ENCODE data around the gene ZNF664.

Gene ZNF664

DNA sequence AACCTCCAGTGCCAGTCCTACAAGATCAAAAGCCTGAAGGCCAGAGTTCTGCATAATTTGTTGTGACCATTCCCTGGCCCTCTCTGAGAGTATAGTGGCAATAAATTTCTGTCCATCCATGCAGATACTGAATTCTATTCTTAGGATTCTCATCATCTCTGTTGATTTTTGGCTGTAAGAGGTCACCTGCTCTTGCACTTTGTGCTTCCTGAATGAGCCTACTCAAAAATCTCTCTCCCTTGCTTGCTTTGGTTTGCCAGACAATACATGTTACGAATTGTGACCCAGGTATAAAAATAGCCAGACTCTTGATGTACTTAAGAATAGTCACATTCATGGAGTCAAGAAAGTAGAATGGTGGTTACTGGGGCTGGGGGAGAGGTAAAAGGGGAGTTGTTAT lies 16.7 kb downstream of the ZNF664 start:
- Histone ChIP-seq H3K36me3 (peaks cover 20 to 38% (median 35%) of the 10 kb centered on the region in 3 donors), H3K27me3 (no peaks in the 10 kb centered on the region), H3K27ac (no peak overlapping the region), H3K4me3 (no peak overlapping the region), H3K9me3 (no peaks in the 10 kb centered on the region), H3K4me1 (peaks cover 0 to 17% (median 9%) of the 10 kb centered on the region in 4 donors)
- DNase-seq, result no peak
- intact Hi-C loops (cut with DNase I; ENCODE audit: low total_unique reads), result loop anchor here (5.0 kb wide), 1 partner anchor 87 kb away; no protein-coding TSS in a partner anchor
- TF ChIP-seq, protein P1, sequence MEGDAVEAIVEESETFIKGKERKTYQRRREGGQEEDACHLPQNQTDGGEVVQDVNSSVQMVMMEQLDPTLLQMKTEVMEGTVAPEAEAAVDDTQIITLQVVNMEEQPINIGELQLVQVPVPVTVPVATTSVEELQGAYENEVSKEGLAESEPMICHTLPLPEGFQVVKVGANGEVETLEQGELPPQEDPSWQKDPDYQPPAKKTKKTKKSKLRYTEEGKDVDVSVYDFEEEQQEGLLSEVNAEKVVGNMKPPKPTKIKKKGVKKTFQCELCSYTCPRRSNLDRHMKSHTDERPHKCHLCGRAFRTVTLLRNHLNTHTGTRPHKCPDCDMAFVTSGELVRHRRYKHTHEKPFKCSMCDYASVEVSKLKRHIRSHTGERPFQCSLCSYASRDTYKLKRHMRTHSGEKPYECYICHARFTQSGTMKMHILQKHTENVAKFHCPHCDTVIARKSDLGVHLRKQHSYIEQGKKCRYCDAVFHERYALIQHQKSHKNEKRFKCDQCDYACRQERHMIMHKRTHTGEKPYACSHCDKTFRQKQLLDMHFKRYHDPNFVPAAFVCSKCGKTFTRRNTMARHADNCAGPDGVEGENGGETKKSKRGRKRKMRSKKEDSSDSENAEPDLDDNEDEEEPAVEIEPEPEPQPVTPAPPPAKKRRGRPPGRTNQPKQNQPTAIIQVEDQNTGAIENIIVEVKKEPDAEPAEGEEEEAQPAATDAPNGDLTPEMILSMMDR (IDR thresholded peaks at IDR 0.05), result no peak

DNA sequence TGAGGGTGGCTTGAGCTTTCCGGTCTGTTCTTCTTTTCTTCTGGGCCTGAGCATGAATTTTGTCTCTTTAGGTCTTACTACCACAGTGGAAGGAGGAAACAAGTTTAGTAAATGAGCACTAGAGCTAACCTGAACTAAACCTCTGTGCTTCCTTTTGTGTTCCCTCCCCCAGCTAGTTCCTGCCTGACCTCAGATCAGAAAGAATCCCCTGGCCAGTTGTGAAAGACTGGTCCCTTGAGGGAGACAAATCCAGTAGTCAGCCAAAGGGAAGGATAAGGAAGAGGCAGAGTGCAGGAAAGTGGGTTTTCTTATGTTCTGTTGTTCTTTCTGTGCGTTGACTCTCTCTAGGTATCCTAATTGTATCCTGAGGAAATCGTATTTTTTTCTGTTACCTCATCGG lies 17.5 kb downstream of the ZNF664 start:
- TF ChIP-seq, protein P1 (IDR thresholded peaks at IDR 0.05), result no peak
- intact Hi-C loops (cut with DNase I; ENCODE audit: low total_unique reads), result no loop called here
- Histone ChIP-seq H3K27ac (no peak overlapping the region), H3K4me1 (peaks cover 0 to 17% (median 9%) of the 10 kb centered on the region in 4 donors), H3K4me3 (no peak overlapping the region), H3K9me3 (no peaks in the 10 kb centered on the region), H3K27me3 (no peaks in the 10 kb centered on the region), H3K36me3 (peaks cover 20 to 38% (median 35%) of the 10 kb centered on the region in 3 donors)
- no peak for DNase-seq

DNA sequence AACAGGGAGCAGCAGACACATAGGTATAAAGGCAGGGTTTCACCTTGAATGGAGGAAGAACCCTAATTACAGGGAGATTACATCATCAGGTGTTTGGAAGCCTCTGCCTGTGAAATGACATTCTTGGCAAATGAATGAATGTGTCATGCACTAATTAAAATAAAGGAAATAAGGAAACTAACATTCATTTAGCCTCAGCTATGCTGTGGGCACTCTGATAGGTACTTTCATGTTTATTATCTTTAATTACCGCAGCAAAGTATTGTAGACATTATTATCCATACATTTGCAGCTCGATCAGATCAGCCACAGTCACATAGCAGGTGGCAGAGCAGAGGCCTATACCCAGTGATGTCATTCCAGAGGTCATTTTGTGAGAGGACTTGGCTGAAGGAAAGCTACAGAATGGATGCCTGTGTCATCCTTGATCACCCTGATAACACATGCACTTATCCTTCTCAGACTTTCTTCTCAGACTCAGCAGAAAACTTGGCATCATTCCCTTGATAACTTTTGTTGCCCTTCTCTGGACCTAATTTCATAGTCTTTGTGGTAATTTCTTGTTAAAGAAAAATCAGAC lies 18.4 kb downstream of the ZNF664 start:
- H3K9me3 ChIP-seq, result no peaks in the 10 kb centered on the region
- H3K27me3 ChIP-seq, result no peaks in the 10 kb centered on the region
- H3K27ac ChIP-seq, result no peak overlapping the region
- no peak for DNase-seq
- TF ChIP-seq, protein P1 (IDR thresholded peaks at IDR 0.05), result no peak
- H3K4me3 ChIP-seq, result no peak overlapping the region
- peaks cover 0 to 11% (median 4%) of the 10 kb centered on the region in 4 donors for H3K4me1 ChIP-seq
- peaks cover 20 to 38% (median 35%) of the 10 kb centered on the region in 3 donors for H3K36me3 ChIP-seq
- intact Hi-C loops (cut with DNase I; ENCODE audit: low total_unique reads), result no loop called here

DNA sequence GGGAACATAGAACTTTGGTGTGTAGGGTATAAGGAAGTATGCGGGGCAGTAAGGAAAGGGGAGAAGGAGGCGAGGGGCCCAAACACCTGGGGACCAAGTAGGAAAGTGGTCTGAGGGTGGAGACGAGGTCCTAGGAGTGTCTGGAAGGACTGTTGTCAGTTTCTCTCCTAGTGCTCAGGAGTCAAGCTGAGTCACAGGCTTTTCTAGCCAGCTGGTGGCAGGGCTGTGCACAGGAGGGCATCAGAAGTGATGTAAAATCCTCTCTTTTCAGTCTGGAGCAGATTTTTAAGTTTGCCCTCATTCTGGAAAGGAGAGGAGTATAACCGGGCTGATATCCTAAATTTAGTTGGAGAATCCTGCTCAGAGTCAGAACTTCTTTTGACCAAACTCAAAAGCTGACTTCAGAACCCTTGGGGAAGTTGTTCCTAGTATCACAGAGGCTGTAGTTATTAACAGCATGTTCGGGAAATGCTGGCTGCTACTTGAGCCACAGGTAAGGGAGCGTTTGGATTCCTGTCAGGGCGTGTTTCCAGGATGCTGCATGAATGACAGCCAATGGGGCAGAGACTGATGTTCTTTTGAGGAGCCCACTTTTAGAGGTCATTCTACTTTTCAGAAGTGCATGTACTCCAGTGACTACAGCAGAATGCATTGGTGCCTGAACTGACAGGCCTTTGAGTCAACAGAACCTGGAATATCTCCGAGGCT lies 19.3 kb downstream of the ZNF664 start:
- Histone ChIP-seq H3K4me1 (peaks cover 0 to 6% (median 0%) of the 10 kb centered on the region in 4 donors), H3K36me3 (peaks cover 20 to 38% (median 37%) of the 10 kb centered on the region in 3 donors), H3K27me3 (no peaks in the 10 kb centered on the region), H3K4me3 (no peak overlapping the region), H3K27ac (no peak overlapping the region), H3K9me3 (no peaks in the 10 kb centered on the region)
- no peak for DNase-seq
- intact Hi-C loops (cut with DNase I; ENCODE audit: low total_unique reads), result no loop called here
- TF ChIP-seq, protein P1 (IDR thresholded peaks at IDR 0.05), result no peak

DNA sequence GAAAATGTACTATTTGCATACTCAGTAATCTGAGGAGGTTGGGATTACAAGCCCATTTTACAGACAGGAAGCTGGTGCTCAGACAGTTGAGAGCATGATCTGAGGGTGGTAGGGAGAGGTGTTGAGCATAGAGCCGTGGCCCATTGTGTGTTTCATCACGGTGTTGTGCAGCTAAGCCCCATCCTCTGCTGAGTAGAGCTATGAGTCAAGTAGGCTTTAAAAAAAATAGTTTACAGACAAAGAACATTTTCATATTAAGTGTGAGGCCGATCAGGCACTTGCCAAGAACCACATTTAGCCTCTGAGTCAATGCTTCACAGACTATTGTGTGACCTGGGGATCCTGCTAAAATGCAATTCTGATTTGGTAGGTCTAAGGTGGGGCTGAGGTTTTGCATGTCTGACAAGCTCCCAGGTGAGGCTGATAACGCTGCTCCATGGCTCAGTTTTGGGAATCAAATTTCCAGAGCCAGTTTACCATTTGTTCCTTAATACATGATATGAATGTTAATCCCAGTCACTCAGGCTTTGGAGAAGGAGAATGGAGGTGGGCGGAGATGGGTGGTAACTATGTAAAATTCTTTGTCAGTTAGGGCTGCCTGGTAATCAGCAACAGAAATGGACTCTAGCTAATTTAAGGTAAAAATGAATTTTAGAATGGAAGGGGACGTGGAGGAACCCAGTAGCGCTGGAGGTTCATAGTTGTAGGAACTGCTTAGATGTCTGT lies 22.2 kb downstream of the ZNF664 start:
- TF ChIP-seq, protein P1 (IDR thresholded peaks at IDR 0.05), result no peak
- H3K4me1 ChIP-seq, result peaks cover 0 to 6% (median 0%) of the 10 kb centered on the region in 4 donors
- H3K36me3 ChIP-seq, result peaks cover 17 to 38% (median 34%) of the 10 kb centered on the region in 3 donors
- H3K4me3 ChIP-seq, result no peak overlapping the region
- no peaks in the 10 kb centered on the region for H3K9me3 ChIP-seq
- no peak for DNase-seq
- intact Hi-C loops (cut with DNase I; ENCODE audit: low total_unique reads), result no loop called here
- no peaks in the 10 kb centered on the region for H3K27me3 ChIP-seq
- no peak overlapping the region for H3K27ac ChIP-seq

Measured in tibial artery (tissue), 4 donors.